Measurements from ENCODE around the gene NTSR2. TPM values are rescaled to one million over a fixed set of nuclear protein-coding genes. Genes with fewer than 3 reads are reported as not detected.

NTSR2 gene
- total and polyA plus RNA-seq, 10 of the 15 experiments (the other 5 are each of a cell fraction or from before 2014, with no cell fraction given) = not detected

- no peaks in the 10 kb centered on the region for H3K79me2 ChIP-seq (ENCODE audit: control insufficient read depth, insufficient read depth, low read length)
- H3K4me3 ChIP-seq = no peak overlapping the region
- ChIA-PET CTCF (interaction anchor here (0.8 to 16.6 kb wide), 8 partner anchors 8 to 86 kb away, joined by 3 to 353 read pairs (median 3); no protein-coding TSS in a partner anchor), POLR2A (no interaction called here), SMC1A (ENCODE audit: uncharacterized antibody, unreplicated experiment) (interaction anchor here (1.4 to 7.1 kb wide), 4 partner anchors 49 to 88 kb away, joined by 3 to 71 read pairs (median 4); no protein-coding TSS in a partner anchor), RAD21 (ENCODE audit: unreplicated experiment) (interaction anchor here (0.7 to 2.4 kb wide), 6 partner anchors 43 to 84 kb away, joined by 3 to 6 read pairs (median 5); no protein-coding TSS in a partner anchor)
- no peak overlapping the region for H3K4me2 ChIP-seq (ENCODE audit: control insufficient read depth, insufficient read depth)
- in situ Hi-C loops (cut with MboI) = no loop called here
- H4K20me1 ChIP-seq (ENCODE audit: control insufficient read depth, insufficient read depth) = no peaks in the 10 kb centered on the region
- TF ChIP-seq ELK1 (IDR thresholded peaks at IDR 0.05; ENCODE audit: low read depth, low read length) = no peak
- no peak for TF ChIP-seq MYC (IDR thresholded peaks at IDR 0.05; ENCODE audit: insufficient read depth, insufficient read length, insufficient replicate concordance, low read length, severe bottlenecking)
- no peak for TF ChIP-seq SMC3 (IDR thresholded peaks at IDR 0.05; ENCODE audit: borderline replicate concordance, low read length)
- TF ChIP-seq CBX5 (IDR thresholded peaks at IDR 0.05; ENCODE audit: low read depth) = no peak
- TF ChIP-seq HDAC2 (IDR thresholded peaks at IDR 0.05) = no peak
- no peak for TF ChIP-seq TARDBP (IDR thresholded peaks at IDR 0.05; ENCODE audit: borderline replicate concordance)
- TF ChIP-seq FOXM1 (IDR thresholded peaks at IDR 0.05; ENCODE audit: low read depth, low read length) = no peak
- no peak for TF ChIP-seq E2F4 (IDR thresholded peaks at IDR 0.05; ENCODE audit: low read depth, low read length)
- no peak for TF ChIP-seq CTCF (IDR thresholded peaks at IDR 0.05 in 2 of 3, conservative IDR thresholded peaks at IDR 0.05 in 1 of 3; ENCODE audit: control insufficient read depth in 2 of 3, extremely low read depth in 1 of 3, insufficient read depth in 1 of 3, low read depth in 3 of 3, low read length in 3 of 3)
- TF ChIP-seq YBX1 (IDR thresholded peaks at IDR 0.05) = no peak
- intact Hi-C loops (cut with micrococcal nuclease; ENCODE audit: unreplicated experiment) = loop anchor here (10.0 kb wide), 1 partner anchor 1309 kb away; no protein-coding TSS in a partner anchor
- ATAC-seq (0 out of 3 replicates have a peak, but pooled peaks have one; percentile 21), FAIRE-seq (no peak), DNase-seq (ENCODE audit: low read depth, low spot score) (no peak)
- no peaks in the 10 kb centered on the region for H3K4me1 ChIP-seq (ENCODE audit: control insufficient read depth, insufficient read depth, low read length)
- no peak overlapping the region for H2AFZ ChIP-seq (ENCODE audit: control insufficient read depth, low read depth, low read length)
- no peak overlapping the region for H3K9ac ChIP-seq (ENCODE audit: control insufficient read depth, insufficient read depth, low read length)
- H3K27ac ChIP-seq (ENCODE audit: control insufficient read depth, insufficient read depth) = no peak overlapping the region
- peaks cover 0 to 4% of the 10 kb centered on the region in 2 experiments; a peak in 1 of 4 replicates for H3K27me3 ChIP-seq (replicated peaks in 1 of 2; ENCODE audit: control insufficient read depth in 2 of 2, insufficient read depth in 2 of 2, low read length in 1 of 2)
- H3K9me3 ChIP-seq (replicated peaks; ENCODE audit: control insufficient read depth, insufficient read depth, low read length) = no peaks in the 10 kb centered on the region
- 63% methylated on average over 2 of the region's 2 CpGs for WGBS (ENCODE audit: insufficient coverage, insufficient replicate concordance, low lambda C conversion rate, missing lambda C conversion rate)
- H3K36me3 ChIP-seq (ENCODE audit: control insufficient read depth in 2 of 2, insufficient read depth in 2 of 2, low read length in 1 of 2) = no peaks in the 10 kb centered on the region; a peak in 1 of 4 replicates
- no TSS peak for BruUV-seq (replicated peaks)
These were observed 25.6 kb upstream of the NTSR2 start for GRCh38 chr2:11695576-11695975.
